ENCODE data around the gene LRRC31.
A peak's percentile ranks its signal among the peaks of the same experiment; 100 is the strongest.

LRRC31 gene

DNA sequence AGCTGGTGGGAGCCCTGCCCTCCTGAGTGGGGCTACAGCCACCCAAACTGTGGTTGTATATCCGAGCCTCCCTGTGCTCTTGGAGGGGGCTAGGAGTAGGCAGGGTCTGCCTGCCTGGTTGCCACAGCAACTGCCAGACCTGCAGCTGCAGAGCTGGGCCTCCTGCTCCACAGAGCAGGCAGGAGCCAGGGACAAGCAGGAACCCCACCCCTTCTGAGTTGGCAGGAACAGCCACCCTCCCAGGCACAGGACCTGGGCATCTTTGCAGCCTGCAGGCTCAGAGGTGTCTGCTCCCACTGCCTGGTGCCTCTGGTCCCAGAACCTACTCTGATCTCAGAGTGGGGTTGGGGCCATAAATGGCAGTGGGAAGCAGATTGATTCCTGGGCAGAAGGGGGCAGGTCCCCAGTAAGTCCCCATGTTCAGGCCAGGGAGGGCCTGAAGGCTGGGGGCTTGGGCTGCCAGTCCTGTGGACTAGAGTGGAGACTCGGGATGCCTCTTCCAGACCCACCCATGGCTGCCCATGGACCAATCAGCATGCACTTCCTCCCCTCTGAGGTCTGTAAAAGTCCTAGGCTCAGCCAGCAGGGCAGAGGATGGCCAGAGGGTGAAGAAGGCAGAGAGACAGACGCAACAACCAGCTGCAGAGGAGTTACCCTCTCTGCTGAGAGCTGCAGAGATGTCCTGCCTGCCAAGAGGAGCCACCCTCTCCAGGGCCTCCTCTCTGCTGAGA, 10.3 kb upstream of the LRRC31 start:
- no peak for FAIRE-seq
- DNase-seq (ENCODE audit: insufficient read length, low spot score) = no peak
- TF ChIP-seq POLR2A (IDR thresholded peaks at IDR 0.05; ENCODE audit: low read depth, low read length) = no peak

- DNase-seq (ENCODE audit: insufficient read length, low spot score) (no peak), FAIRE-seq (no peak)
- TF ChIP-seq POLR2A (IDR thresholded peaks at IDR 0.05; ENCODE audit: low read depth, low read length) = no peak
Measured at GRCh38 chr3:169879013-169879557, 9.3 kb upstream of the LRRC31 start.

GRCh38 chr3:169871129-169871886, 1.6 kb upstream of the LRRC31 start:
- DNase-seq (ENCODE audit: insufficient read length, low spot score) = no peak
- no peak for TF ChIP-seq POLR2A (IDR thresholded peaks at IDR 0.05; ENCODE audit: low read depth, low read length)
- no peak for FAIRE-seq

GRCh38 chr3:169868369-169868768, 1.4 kb downstream of the LRRC31 start:
- no peak for DNase-seq (ENCODE audit: insufficient read length, low spot score)
- TF ChIP-seq POLR2A (IDR thresholded peaks at IDR 0.05; ENCODE audit: low read depth, low read length) = no peak
- no peak for FAIRE-seq

DNA sequence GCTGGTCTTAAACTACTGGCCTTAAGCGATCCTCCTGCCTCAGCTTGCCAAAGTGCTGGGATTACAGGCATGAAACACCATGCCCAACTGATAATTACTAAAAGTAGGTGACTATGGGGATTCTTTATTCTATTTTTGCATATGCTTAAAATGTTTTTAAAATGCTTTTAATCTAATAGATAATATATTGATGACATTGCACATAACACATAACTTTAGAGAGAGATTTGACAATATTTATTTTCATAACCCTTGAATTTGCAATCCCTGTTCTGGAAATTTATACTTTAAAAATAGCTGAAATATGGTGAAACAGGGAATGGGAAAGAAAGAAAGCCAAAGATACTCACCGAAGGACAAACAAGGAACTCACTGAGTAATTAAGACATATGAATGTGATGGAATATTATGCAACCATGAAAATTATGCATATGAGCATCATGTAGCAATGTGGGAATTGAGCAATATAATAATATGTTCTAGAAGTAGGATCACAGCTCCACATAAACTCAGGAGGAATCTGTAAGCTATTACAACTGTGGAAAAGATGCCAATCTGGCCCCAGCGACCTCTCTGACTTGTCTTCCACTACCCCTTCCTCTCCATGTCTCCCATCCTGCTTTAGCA, 2.0 kb downstream of the LRRC31 start:
- DNase-seq (ENCODE audit: insufficient read length, low spot score) (no peak), FAIRE-seq (no peak)
- TF ChIP-seq POLR2A (IDR thresholded peaks at IDR 0.05; ENCODE audit: low read depth, low read length) = no peak

- TF ChIP-seq POLR2A (IDR thresholded peaks at IDR 0.05; ENCODE audit: low read depth, low read length) = no peak
- no peak for FAIRE-seq
- no peak for DNase-seq (ENCODE audit: insufficient read length, low spot score)
Measured at GRCh38 chr3:169865176-169865767, 4.5 kb downstream of the LRRC31 start.

DNA sequence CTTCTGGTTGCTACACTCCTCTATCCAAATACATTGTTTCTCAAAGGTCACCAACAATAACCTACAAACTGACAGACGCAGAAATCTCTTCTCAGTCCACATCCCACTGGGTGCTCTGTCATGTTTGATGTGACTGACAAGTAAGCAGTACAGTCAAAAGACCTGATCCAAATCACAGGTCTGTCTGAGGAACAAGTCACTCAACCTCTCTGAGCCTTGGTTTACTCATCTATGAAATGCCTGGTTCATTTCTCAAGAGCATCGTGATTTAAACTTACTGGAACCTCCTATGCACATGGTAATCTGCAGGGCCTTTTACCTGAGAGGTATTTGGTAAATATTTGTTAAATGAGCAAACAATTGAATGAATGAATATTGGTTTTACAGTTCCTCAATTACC, 5.5 kb downstream of the LRRC31 start:
- no peak for TF ChIP-seq POLR2A (IDR thresholded peaks at IDR 0.05; ENCODE audit: low read depth, low read length)
- FAIRE-seq = no peak
- DNase-seq (ENCODE audit: insufficient read length, low spot score) = no peak

GRCh38 chr3:169863458-169863899, 6.3 kb downstream of the LRRC31 start:
- FAIRE-seq (peak; percentile 92), DNase-seq (ENCODE audit: insufficient read length, low spot score) (peak; percentile 36)
- TF ChIP-seq POLR2A (IDR thresholded peaks at IDR 0.05; ENCODE audit: low read depth, low read length) = no peak

DNA sequence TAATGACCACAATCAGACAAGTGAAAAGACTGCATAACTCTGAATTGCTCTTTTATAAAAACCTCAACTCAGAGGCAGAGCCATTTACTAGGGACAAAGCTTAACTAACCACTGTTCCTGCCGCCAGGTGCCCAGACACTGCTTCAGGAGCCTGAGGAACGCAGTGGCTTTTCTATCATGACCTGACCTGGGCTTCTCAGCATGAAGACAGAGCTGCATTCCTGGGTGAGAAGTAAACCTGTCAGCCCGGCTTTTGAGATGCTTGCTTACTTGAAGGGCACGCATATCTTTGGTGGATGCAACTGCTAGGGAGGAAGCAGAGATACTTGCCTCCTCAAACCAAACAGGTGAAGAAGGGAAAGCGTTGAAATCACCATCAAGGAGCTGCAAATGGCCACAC, 7.9 kb downstream of the LRRC31 start:
- no peak for TF ChIP-seq POLR2A (IDR thresholded peaks at IDR 0.05; ENCODE audit: low read depth, low read length)
- FAIRE-seq (no peak), DNase-seq (ENCODE audit: insufficient read length, low spot score) (no peak)

DNA sequence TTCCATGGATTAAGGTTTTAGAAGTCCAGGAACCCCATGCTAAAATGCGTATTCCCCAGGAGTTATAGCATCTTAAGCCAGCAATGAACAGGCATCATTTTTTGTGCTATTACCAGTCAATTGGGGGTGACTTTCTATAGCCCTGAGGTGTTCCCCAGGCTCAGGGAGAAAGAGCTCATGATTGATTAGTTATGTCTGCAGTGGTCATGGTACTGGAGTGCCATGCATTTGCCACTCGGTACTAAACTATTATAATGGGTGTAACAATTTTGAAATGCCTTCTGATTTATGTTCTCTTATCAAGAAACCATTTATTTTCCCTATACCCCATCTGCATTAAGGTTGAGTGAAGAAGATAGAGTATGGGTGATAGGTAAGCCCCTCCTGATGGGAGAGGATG, 11.9 kb downstream of the LRRC31 start:
- DNase-seq (ENCODE audit: insufficient read length, low spot score) = no peak
- no peak for FAIRE-seq
- TF ChIP-seq POLR2A (IDR thresholded peaks at IDR 0.05; ENCODE audit: low read depth, low read length) = no peak

DNA sequence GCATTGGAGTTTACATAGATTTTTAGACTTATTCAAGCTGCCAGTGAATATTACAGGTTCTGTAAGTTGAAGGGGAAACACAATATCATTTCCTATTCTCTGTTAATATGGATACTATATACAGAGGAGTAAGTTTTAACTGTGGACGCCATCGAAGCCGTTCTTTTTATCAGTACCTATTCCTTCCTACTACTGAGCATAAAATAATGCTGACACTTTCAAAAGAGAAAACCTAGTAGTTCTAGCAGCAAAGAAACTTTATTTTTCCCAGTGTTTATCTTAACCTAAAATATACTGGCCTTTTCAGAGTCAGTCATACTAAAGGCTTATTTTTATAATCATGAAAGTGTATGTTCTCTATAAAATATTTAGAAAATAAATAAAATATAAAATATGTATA, 14.2 kb downstream of the LRRC31 start:
- FAIRE-seq = no peak
- TF ChIP-seq POLR2A (IDR thresholded peaks at IDR 0.05; ENCODE audit: low read depth, low read length) = no peak

GRCh38 chr3:169850618-169851017, 19.1 kb downstream of the LRRC31 start:
- DNase-seq (ENCODE audit: insufficient read length, low spot score) = no peak
- TF ChIP-seq POLR2A (IDR thresholded peaks at IDR 0.05; ENCODE audit: low read depth, low read length) = no peak
- no peak for FAIRE-seq

More for the DNA sequence above, 14.2 kb downstream of the LRRC31 start:
- no peak for DNase-seq (ENCODE audit: insufficient read length, low spot score)

DNA sequence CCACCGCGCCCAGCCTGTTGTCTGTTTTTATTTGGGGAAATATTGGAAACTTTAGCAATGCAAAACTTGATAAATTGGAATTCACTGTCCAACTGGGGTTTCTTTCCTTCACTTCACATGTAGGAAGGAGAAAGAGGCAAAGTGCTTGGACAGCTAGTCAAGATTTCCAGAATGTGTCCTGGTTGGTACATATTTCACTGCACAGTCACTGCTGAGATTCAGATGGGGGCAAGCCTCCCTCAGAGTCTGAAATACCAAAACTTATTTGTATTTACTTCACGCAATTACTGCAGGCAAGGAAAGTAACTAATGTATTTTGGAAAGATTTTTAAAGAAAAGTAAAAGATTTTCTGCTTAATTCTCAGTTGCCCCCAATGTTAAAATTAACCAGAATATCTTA, 21.0 kb downstream of the LRRC31 start:
- TF ChIP-seq POLR2A (IDR thresholded peaks at IDR 0.05; ENCODE audit: low read depth, low read length) = no peak
- DNase-seq (ENCODE audit: insufficient read length, low spot score) (no peak), FAIRE-seq (no peak)

GRCh38 chr3:169847896-169848295, 21.8 kb downstream of the LRRC31 start:
- no peak for FAIRE-seq

More at GRCh38 chr3:169847896-169848295, 21.8 kb downstream of the LRRC31 start:
- no peak for TF ChIP-seq POLR2A (IDR thresholded peaks at IDR 0.05; ENCODE audit: low read depth, low read length)
- no peak for DNase-seq (ENCODE audit: insufficient read length, low spot score)

Data from H54 (cell line).